ENCODE results near the gene SMOC2. TPM values are rescaled to one million over a fixed set of nuclear protein-coding genes. Genes with fewer than 3 reads are reported as not detected.

Gene SMOC2
- total RNA-seq, 6 experiments from 2014 or later: 0.42 to 3.5 (median 1.2) TPM

DNA sequence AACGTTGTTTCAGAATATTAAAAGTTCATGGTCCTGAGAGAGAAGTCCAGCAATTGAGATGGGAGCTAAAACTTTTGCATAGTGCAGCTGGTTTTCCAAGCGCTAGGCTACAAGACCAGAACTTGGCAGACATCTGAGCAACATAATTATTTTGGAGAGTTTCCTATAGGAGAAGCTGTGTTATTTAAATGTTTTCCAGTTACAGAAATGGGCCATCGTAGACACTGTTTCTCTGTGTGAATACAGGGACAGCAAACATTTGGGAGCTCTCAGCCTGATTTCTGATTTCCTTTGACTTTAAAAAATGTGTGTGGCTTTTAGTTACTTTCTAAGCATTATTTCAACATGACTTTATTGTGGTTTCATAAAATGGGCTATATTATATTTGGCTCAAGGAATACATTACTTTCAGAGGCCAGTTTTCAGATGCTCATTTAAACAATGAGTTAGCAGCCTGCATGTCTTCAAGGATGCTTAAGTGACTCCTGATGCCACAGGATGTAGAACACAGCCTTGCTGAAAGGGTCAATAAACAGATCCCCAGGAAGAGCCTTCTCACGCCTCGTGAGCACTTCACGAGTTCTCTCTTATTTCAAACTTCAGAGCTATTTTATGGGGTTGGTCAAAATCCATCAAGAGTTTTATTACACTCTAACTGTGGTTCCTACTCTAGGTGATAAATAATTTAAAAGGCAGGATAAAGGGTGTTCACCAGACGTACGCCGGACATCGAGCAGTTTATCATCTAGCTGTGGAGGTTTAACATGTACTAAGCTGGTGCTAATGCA is 193.8 kb downstream of the SMOC2 start:
- DNase-seq (no peak), ATAC-seq (no peak)
- Histone ChIP-seq H3K4me3 (no peak overlapping the region), H3K9me3 (no peaks in the 10 kb centered on the region), H3K36me3 (no peaks in the 10 kb centered on the region), H3K4me1 (no peaks in the 10 kb centered on the region), H3K27ac (no peak overlapping the region), H3K27me3 (no peaks in the 10 kb centered on the region)
- WGBS (ENCODE audit: insufficient coverage, low coverage, low lambda C conversion rate, missing lambda C conversion rate): 47% methylated on average over 9 of the region's 10 CpGs
- intact Hi-C loops (cut with DNase I): no loop called here
- TF ChIP-seq, protein P1, sequence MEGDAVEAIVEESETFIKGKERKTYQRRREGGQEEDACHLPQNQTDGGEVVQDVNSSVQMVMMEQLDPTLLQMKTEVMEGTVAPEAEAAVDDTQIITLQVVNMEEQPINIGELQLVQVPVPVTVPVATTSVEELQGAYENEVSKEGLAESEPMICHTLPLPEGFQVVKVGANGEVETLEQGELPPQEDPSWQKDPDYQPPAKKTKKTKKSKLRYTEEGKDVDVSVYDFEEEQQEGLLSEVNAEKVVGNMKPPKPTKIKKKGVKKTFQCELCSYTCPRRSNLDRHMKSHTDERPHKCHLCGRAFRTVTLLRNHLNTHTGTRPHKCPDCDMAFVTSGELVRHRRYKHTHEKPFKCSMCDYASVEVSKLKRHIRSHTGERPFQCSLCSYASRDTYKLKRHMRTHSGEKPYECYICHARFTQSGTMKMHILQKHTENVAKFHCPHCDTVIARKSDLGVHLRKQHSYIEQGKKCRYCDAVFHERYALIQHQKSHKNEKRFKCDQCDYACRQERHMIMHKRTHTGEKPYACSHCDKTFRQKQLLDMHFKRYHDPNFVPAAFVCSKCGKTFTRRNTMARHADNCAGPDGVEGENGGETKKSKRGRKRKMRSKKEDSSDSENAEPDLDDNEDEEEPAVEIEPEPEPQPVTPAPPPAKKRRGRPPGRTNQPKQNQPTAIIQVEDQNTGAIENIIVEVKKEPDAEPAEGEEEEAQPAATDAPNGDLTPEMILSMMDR (IDR thresholded peaks at IDR 0.05): no peak
- TF ChIP-seq POLR2A (IDR thresholded peaks at IDR 0.05): no peak

DNA sequence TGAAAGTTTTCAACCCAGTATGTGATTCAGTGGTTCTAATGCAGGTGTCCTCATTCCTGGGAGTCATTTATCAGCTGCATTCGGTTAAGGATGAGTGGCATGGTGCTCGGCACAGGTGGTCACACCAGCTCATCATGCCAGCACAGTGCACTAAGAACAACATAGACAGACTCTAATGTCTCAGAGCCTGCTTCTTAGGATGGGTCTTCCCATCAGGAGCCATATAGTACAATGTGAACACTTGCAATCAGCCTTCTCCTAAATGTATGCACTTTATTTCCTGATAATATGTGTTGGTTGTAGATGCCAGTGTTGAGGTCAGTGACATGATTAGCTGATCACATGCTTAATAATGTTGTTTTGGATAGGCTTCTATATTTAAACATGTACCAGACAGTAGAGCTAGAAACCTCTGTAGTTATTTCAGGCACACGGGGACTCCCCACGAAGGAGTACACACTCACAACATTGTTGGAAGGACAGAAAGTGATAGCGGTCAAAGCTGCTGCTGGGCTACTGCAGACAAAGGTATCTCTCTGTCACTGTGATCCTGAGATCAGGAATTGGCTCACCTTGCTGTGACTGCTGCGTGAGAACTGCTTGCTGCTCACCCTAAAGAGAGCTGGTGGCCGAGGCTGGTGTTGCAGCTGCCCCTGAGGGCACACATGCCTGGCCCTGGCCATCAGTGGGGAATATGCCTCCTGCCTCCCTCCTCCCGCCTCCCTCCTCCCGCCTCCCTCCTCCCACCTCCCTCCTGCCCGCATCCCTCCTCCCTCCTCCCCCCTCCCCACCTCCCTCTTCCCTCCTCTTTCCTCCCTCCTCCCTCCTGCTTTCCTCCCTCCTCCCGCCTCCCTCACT is 195.4 kb downstream of the SMOC2 start:
- WGBS (ENCODE audit: insufficient coverage, low coverage, low lambda C conversion rate, missing lambda C conversion rate): 42% methylated on average over 9 of the region's 11 CpGs
- Histone ChIP-seq H3K36me3 (no peaks in the 10 kb centered on the region), H3K27me3 (no peaks in the 10 kb centered on the region), H3K4me3 (no peak overlapping the region), H3K4me1 (no peaks in the 10 kb centered on the region), H3K27ac (no peak overlapping the region), H3K9me3 (no peaks in the 10 kb centered on the region)
- intact Hi-C loops (cut with DNase I): no loop called here
- DNase-seq (no peak), ATAC-seq (peak in 1 of 4 donors; percentile 29)
- TF ChIP-seq, protein P1 (IDR thresholded peaks at IDR 0.05): no peak
- TF ChIP-seq POLR2A (IDR thresholded peaks at IDR 0.05): no peak

DNA sequence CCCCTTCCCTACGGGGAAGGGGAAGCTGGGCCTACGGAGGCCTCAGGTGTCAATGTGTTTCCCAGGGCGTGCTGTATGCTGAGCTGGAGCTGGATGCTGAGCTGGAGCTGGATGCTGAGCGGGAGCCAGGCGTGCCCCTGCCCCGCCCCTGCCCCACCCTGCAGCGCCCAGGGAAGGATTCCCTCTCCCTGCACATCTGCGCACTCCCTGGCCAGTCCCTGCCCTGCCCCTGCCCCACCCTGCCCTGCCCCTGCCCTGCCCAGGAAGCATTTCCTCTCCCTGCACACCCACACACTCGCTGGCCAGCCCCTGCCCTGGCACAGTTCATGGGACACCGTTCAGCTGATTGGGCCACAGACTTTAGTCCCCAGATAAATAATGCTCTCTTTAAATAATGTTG is 196.8 kb downstream of the SMOC2 start:
- intact Hi-C loops (cut with DNase I): no loop called here
- H3K27me3 ChIP-seq: no peaks in the 10 kb centered on the region
- TF ChIP-seq, protein P1 (IDR thresholded peaks at IDR 0.05): no peak
- no peak for TF ChIP-seq POLR2A (IDR thresholded peaks at IDR 0.05)
- no peaks in the 10 kb centered on the region for H3K9me3 ChIP-seq
- no peaks in the 10 kb centered on the region for H3K36me3 ChIP-seq
- H3K4me1 ChIP-seq: no peaks in the 10 kb centered on the region
- no peak for DNase-seq
- H3K27ac ChIP-seq: no peak overlapping the region
- WGBS (ENCODE audit: insufficient coverage, low coverage, low lambda C conversion rate, missing lambda C conversion rate): 35% methylated on average over 3 of the region's 10 CpGs
- no peak overlapping the region for H3K4me3 ChIP-seq
- ATAC-seq: no peak

DNA sequence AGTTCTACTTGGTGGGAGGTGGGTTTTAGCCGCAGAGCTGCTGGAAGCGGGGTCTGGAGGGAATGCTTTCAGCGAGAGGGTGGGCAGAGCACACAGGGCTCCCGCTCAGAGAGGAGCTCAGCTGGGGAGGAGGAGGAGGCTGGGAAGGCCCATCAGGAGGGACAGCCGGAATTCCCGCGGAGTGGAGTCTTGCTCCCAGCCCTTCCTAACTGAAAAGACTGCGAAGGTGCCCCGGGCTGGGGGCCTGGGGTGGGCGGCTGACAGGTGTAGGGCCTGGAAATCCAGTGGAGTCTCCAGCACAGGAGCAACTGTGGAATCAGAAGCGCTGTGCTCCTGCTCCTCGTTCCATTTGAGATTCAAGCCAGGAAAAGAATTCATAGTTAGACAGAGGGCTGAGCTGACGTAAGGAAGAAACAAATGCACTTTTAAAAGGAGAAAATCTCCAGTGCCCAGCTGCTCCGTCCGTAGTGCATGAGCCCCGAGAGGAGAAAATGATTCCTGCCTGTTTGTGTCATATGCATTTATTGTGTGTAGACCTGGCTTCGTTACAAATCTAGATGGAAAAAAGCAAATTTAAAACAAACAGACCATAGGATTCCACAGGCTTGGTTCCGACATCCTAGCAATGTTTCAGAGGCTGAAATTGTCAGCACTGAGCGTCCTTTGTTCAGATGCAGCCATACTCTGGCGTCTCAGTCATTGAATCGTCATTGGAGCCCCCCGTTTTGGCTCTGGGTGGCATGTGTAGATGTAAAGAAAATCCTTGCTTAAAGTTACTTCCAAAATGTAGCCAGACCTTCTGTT is 197.7 kb downstream of the SMOC2 start:
- no peaks in the 10 kb centered on the region for H3K27me3 ChIP-seq
- no peaks in the 10 kb centered on the region for H3K36me3 ChIP-seq
- intact Hi-C loops (cut with DNase I): no loop called here
- no peaks in the 10 kb centered on the region for H3K9me3 ChIP-seq
- WGBS (ENCODE audit: insufficient coverage, low coverage, low lambda C conversion rate, missing lambda C conversion rate): 50% methylated on average over 17 of the region's 22 CpGs
- DNase-seq: no peak
- no peaks in the 10 kb centered on the region for H3K4me1 ChIP-seq
- ATAC-seq: no peak
- no peak overlapping the region for H3K27ac ChIP-seq
- H3K4me3 ChIP-seq: no peak overlapping the region
- TF ChIP-seq, protein P1 (IDR thresholded peaks at IDR 0.05): no peak
- TF ChIP-seq POLR2A (IDR thresholded peaks at IDR 0.05): no peak
